A549 (cell line): Measurements from ENCODE around the gene CELF2. TPM values are rescaled to one million over a fixed set of nuclear protein-coding genes. Genes with fewer than 3 reads are reported as not detected.

Experiments used
- ATAC-seq, 2 experiments: fragments of 200-7000 bp in 1 of 2; fragments of >200 bp in 1 of 2; cut with Nextera tagmentation in 1 of 2; cut with Tn5 transposase in 1 of 2; 3 replicates each; pipeline versions ENCODE4 v1.8.0 to v1.9.1; 2018 to 2020; ENCODE audit warnings: mild to moderate bottlenecking in 1 of 2, moderate library complexity in 1 of 2
- CTCF ChIA-PET: fragments of 300-600 bp; sonication (Branson Sonifier 250); formaldehyde crosslinking; extraction: SDS; loops from one replicate; lab custom pipeline; 2021; ENCODE audit warnings: antibody characterized with exemption, inconsistent platforms; lab: Yijun Ruan, JAX
- POLR2A ChIA-PET: fragments of 350-600 bp; formaldehyde crosslinking; extraction: SDS; loops from one replicate; lab custom pipeline; 2021; ENCODE audit warnings: antibody characterized with exemption, inconsistent platforms; lab: Yijun Ruan, JAX
- DNase-seq, 2 experiments: peaks; one replicate each; pipeline versions ENCODE4 v3.0.0 to v3.0.0-alpha.2; 2011 to 2016; ENCODE audit warnings: low read depth in 1 of 2, low spot score in 1 of 2
- FAIRE-seq: peaks from 2 replicates; lab custom pipeline; 2011; peaks lifted over from hg19 to GRCh38; lab: Jason Lieb, UNC
- H3K27ac ChIP-seq, 2 experiments: fragments of >200 bp; sonication (Bioruptor Twin); formaldehyde crosslinking; 3 replicates each; pipeline ENCODE4 v1.5.1; 2016 to 2017
- H3K4me1 ChIP-seq: fragments of >200 bp; sonication (Bioruptor Twin); formaldehyde crosslinking; 3 replicates; pipeline ENCODE4 v1.6.1; 2016
- H3K4me2 ChIP-seq: fragments of >200 bp; sonication (Bioruptor Twin); formaldehyde crosslinking; 3 replicates; pipeline ENCODE4 v1.6.1; 2016
- H3K4me3 ChIP-seq: fragments of >200 bp; sonication (Bioruptor Twin); formaldehyde crosslinking; 3 replicates; pipeline ENCODE4 v1.5.1; 2016
- H3K9me3 ChIP-seq: fragments of >200 bp; sonication (Bioruptor Twin); formaldehyde crosslinking; 3 replicates; pipeline ENCODE4 v1.6.1; 2016
- ATOH8 ChIP-seq: fragments of 250-450 bp; sonication (Bioruptor Pico); IDR thresholded peaks from 2 replicates; pipeline ENCODE4 v1.5.0; 2020; ENCODE audit warnings: low read depth, mild to moderate bottlenecking, moderate library complexity
- CBX8 ChIP-seq: fragments of 200-600 bp; sonication (generic); IDR thresholded peaks from 2 replicates; pipeline ENCODE4 v1.6.1; 2016
- CEBPB ChIP-seq, 2 experiments: fragments of >200 bp in 1 of 2; sonication (Bioruptor Twin) in 1 of 2; formaldehyde crosslinking in 1 of 2; IDR thresholded peaks; 2 replicates each; pipeline ENCODE4 v1.6.1; 2012 to 2016
- CHD4 ChIP-seq: fragments of 200-600 bp; sonication (generic); IDR thresholded peaks from 2 replicates; pipeline ENCODE4 v1.6.1; 2016; ENCODE audit warnings: antibody characterized with exemption, mild to moderate bottlenecking, borderline replicate concordance
- EHMT2 ChIP-seq: fragments of 200-600 bp; sonication (generic); IDR thresholded peaks from 2 replicates; pipeline ENCODE4 v1.6.1; 2016; ENCODE audit warnings: antibody characterized with exemption, low read depth, mild to moderate bottlenecking, moderate library complexity
- FOSL2 ChIP-seq, 2 experiments: fragments of 450-650 bp in 1 of 2; fragments of >200 bp in 1 of 2; sonication (Bioruptor Twin) in 1 of 2; formaldehyde crosslinking; IDR thresholded peaks; 2 replicates each; pipeline versions ENCODE4 v1.5.0 to v1.6.1; 2016 to 2020; ENCODE audit warnings: mild to moderate bottlenecking in 1 of 2, moderate library complexity in 1 of 2
- GATA3 ChIP-seq: IDR thresholded peaks from 2 replicates; pipeline ENCODE4 v1.6.1; 2012; ENCODE audit warnings: borderline replicate concordance
- HOXA7 ChIP-seq: fragments of 250-450 bp; sonication (Bioruptor Pico); IDR thresholded peaks from 2 replicates; pipeline ENCODE4 v1.5.0; 2020; ENCODE audit warnings: mild to moderate bottlenecking, moderate library complexity
- HOXB13 ChIP-seq: fragments of 250-450 bp; sonication (Bioruptor Pico); IDR thresholded peaks from 2 replicates; pipeline ENCODE4 v1.5.0; 2020; ENCODE audit warnings: low read depth, mild to moderate bottlenecking, moderate library complexity
- JUN ChIP-seq, 2 experiments: fragments of >200 bp; sonication (Bioruptor Twin); formaldehyde crosslinking; IDR thresholded peaks; 2 replicates in 1 of 2; 3 replicates in 1 of 2; pipeline ENCODE4 v1.6.1; 2016 to 2017
- JUNB ChIP-seq: fragments of >200 bp; sonication (Bioruptor Twin); formaldehyde crosslinking; IDR thresholded peaks from 2 replicates; pipeline ENCODE4 v1.6.1; 2016
- KDM5A ChIP-seq: fragments of 200-600 bp; sonication (generic); IDR thresholded peaks from 2 replicates; pipeline ENCODE4 v1.6.1; 2016; ENCODE audit warnings: antibody characterized with exemption, mild to moderate bottlenecking
- MAFK ChIP-seq: fragments of 450-650 bp; IDR thresholded peaks from 2 replicates; pipeline ENCODE4 v1.6.1; 2014; ENCODE audit not compliant: partially characterized antibody
- MAZ ChIP-seq: fragments of 150-350 bp; IDR thresholded peaks from 2 replicates; pipeline ENCODE4 v1.6.1; 2014; ENCODE audit warnings: antibody characterized with exemption, low read depth, low read length, borderline replicate concordance
- MYC ChIP-seq: IDR thresholded peaks from 2 replicates; pipeline ENCODE4 v1.6.1; 2012; ENCODE audit warnings: mild to moderate bottlenecking, inconsistent platforms, low read length, improper control_type of control experiment, borderline replicate concordance
- NPAS2 ChIP-seq: fragments of 250-450 bp; sonication (Bioruptor Pico); IDR thresholded peaks from 2 replicates; pipeline ENCODE4 v1.8.0; 2022; ENCODE audit warnings: mild to moderate bottlenecking, moderate library complexity, borderline replicate concordance
- NR3C1 ChIP-seq: fragments of >200 bp; sonication (Bioruptor Twin); formaldehyde crosslinking; IDR thresholded peaks from 3 replicates; pipeline ENCODE4 v1.6.1; 2017
- POLR2A ChIP-seq: IDR thresholded peaks from 2 replicates; pipeline ENCODE4 v1.6.1; 2012; ENCODE audit warnings: mild to moderate bottlenecking, low read length
- RAD21 ChIP-seq, 2 experiments: fragments of >200 bp in 1 of 2; sonication (Bioruptor Twin) in 1 of 2; formaldehyde crosslinking in 1 of 2; IDR thresholded peaks in 1 of 2; conservative IDR thresholded peaks in 1 of 2; 2 replicates in 1 of 2; 3 replicates in 1 of 2; pipeline ENCODE4 v1.6.1; 2012 to 2018; ENCODE audit warnings: inconsistent platforms in 1 of 2
- RARB ChIP-seq: fragments of 250-450 bp; sonication (Bioruptor Pico); IDR thresholded peaks from 2 replicates; pipeline ENCODE4 v1.8.0; 2021; ENCODE audit warnings: mild to moderate bottlenecking, moderate library complexity
- RNF2 ChIP-seq: fragments of 200-600 bp; sonication (generic); IDR thresholded peaks from 2 replicates; pipeline ENCODE4 v1.6.1; 2016; ENCODE audit warnings: low read depth, mild to moderate bottlenecking, antibody characterized with exemption, moderate library complexity, borderline replicate concordance
- SMC3 ChIP-seq: fragments of >200 bp; sonication (Bioruptor Twin); formaldehyde crosslinking; IDR thresholded peaks from 3 replicates; pipeline ENCODE4 v1.6.1; 2018; ENCODE audit warnings: inconsistent platforms
- SREBF2 ChIP-seq: fragments of 450-650 bp; IDR thresholded peaks from 2 replicates; pipeline ENCODE4 v1.6.1; 2014; ENCODE audit warnings: mild to moderate bottlenecking, moderate library complexity
- TFCP2L1 ChIP-seq: fragments of 250-450 bp; sonication (Bioruptor Pico); IDR thresholded peaks from 2 replicates; pipeline ENCODE4 v1.5.0; 2021; ENCODE audit warnings: mild to moderate bottlenecking
- ZC3H11A ChIP-seq: fragments of 450-650 bp; IDR thresholded peaks from 2 replicates; pipeline ENCODE4 v1.6.1; 2014; ENCODE audit warnings: antibody characterized with exemption, mild to moderate bottlenecking
- ZFP36 ChIP-seq: fragments of 450-650 bp; IDR thresholded peaks from 2 replicates; pipeline ENCODE4 v1.6.1; 2014; ENCODE audit warnings: borderline replicate concordance; ENCODE audit not compliant: partially characterized antibody
- ZSCAN20 ChIP-seq: fragments of 250-450 bp; sonication (Bioruptor Pico); IDR thresholded peaks from 2 replicates; pipeline ENCODE4 v1.8.0; 2022; ENCODE audit warnings: mild to moderate bottlenecking, moderate library complexity
- WGBS: methylation state at CpG from one replicate; pipeline ENCODE4 v1.1.6; 2017; ENCODE audit errors: missing lambda C conversion rate; 5-methylcytosine and 5-hydroxymethylcytosine counted together
- polyA plus RNA-seq, 4 experiments: library from polyadenylated mRNA; depleted of rRNA in 3 of 4; stranded (reverse); fragments of >200 nt; fragmentation: RNase III in 1 of 4; extraction: RNeasy Plus Mini Kit Qiagen cat#74134 plus additional on column Dnase treatment in 1 of 4; gene quantifications; 2 replicates in 3 of 4; 3 replicates in 1 of 4; pipeline ENCODE4 v1.2.3, GENCODE V29; 2011 to 2017
- TF ChIP-seq, protein P1 (sequence below): IDR thresholded peaks from 2 replicates; pipeline ENCODE4 v1.6.1; 2012; ENCODE audit warnings: low read depth, borderline replicate concordance
- TF ChIP-seq, protein P2 (sequence below): fragments of 150-350 bp; IDR thresholded peaks from 2 replicates; pipeline ENCODE4 v1.6.1; 2014; ENCODE audit warnings: low read depth, mild to moderate bottlenecking, low read length
- TF ChIP-seq, protein P3 (sequence below): fragments of 450-650 bp; IDR thresholded peaks from 2 replicates; pipeline ENCODE4 v1.6.1; 2014; ENCODE audit warnings: antibody characterized with exemption
- TF ChIP-seq, protein P4 (sequence below): IDR thresholded peaks from 2 replicates; pipeline ENCODE4 v1.6.1; 2012

Gene CELF2
- polyA plus RNA-seq, 2 of the 4 experiments (the other 2 are of a cell fraction), result 0.01 to 0.03 TPM

DNA sequence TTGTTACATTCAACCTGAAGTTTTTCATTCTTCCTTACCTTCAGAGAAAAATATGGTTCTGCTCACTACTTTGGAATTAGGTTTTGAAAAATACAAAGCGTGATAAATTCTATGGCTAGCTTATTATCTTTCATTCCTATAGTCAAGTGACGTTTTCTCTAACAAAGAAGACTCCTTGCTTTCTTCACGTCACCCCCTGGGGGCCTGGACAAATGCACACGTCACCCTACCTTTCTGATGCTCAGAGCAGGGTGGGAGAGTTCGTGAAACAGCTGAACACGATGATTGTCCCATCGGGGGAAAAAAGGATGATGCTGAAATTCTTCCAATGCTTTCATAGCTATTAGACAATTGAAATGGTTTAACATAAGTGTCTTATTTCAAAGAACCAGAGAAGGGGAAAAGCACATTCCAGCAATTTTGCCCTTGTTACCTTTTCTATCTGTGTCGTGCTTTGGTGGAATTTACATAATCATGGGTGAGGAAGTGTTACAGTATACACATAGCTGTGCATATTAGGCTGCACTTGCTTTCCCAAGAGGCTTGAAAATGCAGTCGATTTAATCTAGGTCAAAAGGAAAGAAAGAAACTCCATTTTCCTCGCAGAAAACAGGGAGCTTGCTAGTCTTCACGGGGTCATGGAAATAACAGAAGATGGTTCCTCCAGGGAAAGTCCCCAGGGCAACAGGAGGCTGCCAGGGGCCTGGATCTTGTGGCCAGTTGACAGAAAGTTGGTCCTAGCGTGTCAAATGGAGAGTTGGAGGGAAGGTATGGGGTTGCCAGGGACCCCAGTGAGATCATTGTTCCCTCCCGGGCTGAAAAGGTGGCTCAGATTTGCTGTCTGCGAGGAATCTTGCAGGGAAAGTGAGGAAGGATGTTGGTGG is 189.2 kb downstream of the CELF2 start:
- ATAC-seq, result no peak
- Histone ChIP-seq H3K4me3 (no peak overlapping the region), H3K4me2 (no peak overlapping the region), H3K9me3 (no peaks in the 10 kb centered on the region), H3K27ac (no peak overlapping the region), H3K4me1 (no peaks in the 10 kb centered on the region)
- DNase-seq, result no peak
- no peak for TF ChIP-seq MAZ
- no peak for TF ChIP-seq ATOH8
- TF ChIP-seq, protein P1, sequence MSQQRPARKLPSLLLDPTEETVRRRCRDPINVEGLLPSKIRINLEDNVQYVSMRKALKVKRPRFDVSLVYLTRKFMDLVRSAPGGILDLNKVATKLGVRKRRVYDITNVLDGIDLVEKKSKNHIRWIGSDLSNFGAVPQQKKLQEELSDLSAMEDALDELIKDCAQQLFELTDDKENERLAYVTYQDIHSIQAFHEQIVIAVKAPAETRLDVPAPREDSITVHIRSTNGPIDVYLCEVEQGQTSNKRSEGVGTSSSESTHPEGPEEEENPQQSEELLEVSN, result no peak
- no peak for TF ChIP-seq ZC3H11A
- TF ChIP-seq POLR2A, result no peak
- TF ChIP-seq HOXA7, result no peak
- CTCF ChIA-PET, result interaction anchor here (1.2 kb wide), 1 partner anchor 63 kb away, joined by 3 read pairs; no protein-coding TSS in a partner anchor
- 9% methylated on average over 14 of the region's 14 CpGs for WGBS
- POLR2A ChIA-PET, result no interaction called here
- no peak for FAIRE-seq

DNA sequence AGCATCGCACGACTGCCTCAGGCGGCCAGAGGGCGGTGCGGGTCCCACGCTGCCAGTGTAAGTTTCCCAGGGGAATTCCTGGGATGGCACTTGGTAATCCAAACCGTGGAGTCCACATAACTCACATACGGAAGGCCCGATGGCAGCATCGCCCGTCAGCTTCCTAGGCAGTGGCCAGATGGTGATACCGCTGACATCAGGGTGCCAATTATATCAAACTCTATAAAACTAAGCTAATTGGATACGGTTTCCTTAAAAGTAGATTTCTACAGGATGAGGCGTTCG is 189.8 kb downstream of the CELF2 start:
- TF ChIP-seq CHD4 (no peak), ZC3H11A (no peak), KDM5A (no peak), POLR2A (no peak), JUN (IDR thresholded peaks at IDR 0.05) (no peak), NPAS2 (CRISPR knock-in tag) (no peak), RARB (no peak), RAD21 (conservative IDR thresholded peaks at IDR 0.05 in 1 of 2, IDR thresholded peaks at IDR 0.05 in 1 of 2) (no peak), TFCP2L1 (CRISPR knock-in tag) (no peak), ZSCAN20 (CRISPR knock-in tag) (no peak), CEBPB (IDR thresholded peaks at IDR 0.05) (no peak), JUNB (no peak), MAFK (no peak), CBX8 (no peak), MYC (no peak), NR3C1 (no peak), HOXB13 (CRISPR knock-in tag) (no peak), GATA3 (no peak), FOSL2 (IDR thresholded peaks at IDR 0.05) (no peak), FOSL2 (CRISPR knock-in tag; IDR thresholded peaks at IDR 0.05) (no peak)
- Histone ChIP-seq H3K4me2 (no peak overlapping the region), H3K4me3 (no peak overlapping the region), H3K9me3 (no peaks in the 10 kb centered on the region), H3K4me1 (no peaks in the 10 kb centered on the region), H3K27ac (no peak overlapping the region)
- no peak for ATAC-seq
- no peak for FAIRE-seq
- WGBS, result 48% methylated on average over 15 of the region's 15 CpGs
- CTCF ChIA-PET, result interaction anchor here (1.2 kb wide), 1 partner anchor 62 kb away, joined by 3 read pairs; no protein-coding TSS in a partner anchor
- no peak for DNase-seq
- POLR2A ChIA-PET, result no interaction called here

DNA sequence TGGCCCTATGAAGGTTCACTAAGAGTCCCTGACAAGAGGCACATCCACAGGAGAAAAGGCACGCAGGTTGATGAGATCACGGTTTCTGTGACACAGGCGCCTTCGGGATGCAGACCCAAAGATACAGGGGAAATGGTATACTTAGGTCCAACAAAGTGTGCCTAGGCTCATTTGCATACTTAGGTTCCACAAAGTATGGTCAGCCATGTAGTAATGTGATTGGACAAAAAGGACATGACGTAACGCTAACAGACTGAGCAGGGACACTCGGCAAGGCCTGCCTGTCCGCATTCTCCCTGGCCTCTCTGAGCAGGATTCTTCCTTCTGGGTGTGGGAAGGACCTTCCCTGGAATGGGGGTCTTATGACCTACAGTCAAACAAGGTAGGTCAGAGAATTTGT is 190.6 kb downstream of the CELF2 start:
- CTCF ChIA-PET, result no interaction called here
- H3K4me1 ChIP-seq, result no peaks in the 10 kb centered on the region
- WGBS, result 52% methylated on average over 8 of the region's 8 CpGs

More for the DNA sequence above, 190.6 kb downstream of the CELF2 start:
- FAIRE-seq (no peak), DNase-seq (no peak), ATAC-seq (no peak)
- H3K4me2 ChIP-seq, result no peak overlapping the region
- no peak overlapping the region for H3K27ac ChIP-seq
- POLR2A ChIA-PET, result no interaction called here
- TF ChIP-seq ZFP36 (no peak), JUNB (no peak), SMC3 (no peak), SREBF2 (no peak), NR3C1 (no peak), EHMT2 (no peak), CEBPB (IDR thresholded peaks at IDR 0.05) (no peak), MYC (no peak), RNF2 (no peak), CBX8 (no peak)
- TF ChIP-seq, protein P2, sequence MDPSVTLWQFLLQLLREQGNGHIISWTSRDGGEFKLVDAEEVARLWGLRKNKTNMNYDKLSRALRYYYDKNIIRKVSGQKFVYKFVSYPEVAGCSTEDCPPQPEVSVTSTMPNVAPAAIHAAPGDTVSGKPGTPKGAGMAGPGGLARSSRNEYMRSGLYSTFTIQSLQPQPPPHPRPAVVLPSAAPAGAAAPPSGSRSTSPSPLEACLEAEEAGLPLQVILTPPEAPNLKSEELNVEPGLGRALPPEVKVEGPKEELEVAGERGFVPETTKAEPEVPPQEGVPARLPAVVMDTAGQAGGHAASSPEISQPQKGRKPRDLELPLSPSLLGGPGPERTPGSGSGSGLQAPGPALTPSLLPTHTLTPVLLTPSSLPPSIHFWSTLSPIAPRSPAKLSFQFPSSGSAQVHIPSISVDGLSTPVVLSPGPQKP, result no peak
- TF ChIP-seq, protein P3, sequence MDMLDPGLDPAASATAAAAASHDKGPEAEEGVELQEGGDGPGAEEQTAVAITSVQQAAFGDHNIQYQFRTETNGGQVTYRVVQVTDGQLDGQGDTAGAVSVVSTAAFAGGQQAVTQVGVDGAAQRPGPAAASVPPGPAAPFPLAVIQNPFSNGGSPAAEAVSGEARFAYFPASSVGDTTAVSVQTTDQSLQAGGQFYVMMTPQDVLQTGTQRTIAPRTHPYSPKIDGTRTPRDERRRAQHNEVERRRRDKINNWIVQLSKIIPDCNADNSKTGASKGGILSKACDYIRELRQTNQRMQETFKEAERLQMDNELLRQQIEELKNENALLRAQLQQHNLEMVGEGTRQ, result no peak
- TF ChIP-seq, protein P4, sequence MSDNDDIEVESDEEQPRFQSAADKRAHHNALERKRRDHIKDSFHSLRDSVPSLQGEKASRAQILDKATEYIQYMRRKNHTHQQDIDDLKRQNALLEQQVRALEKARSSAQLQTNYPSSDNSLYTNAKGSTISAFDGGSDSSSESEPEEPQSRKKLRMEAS, result no peak
- H3K4me3 ChIP-seq, result no peak overlapping the region
- H3K9me3 ChIP-seq, result no peaks in the 10 kb centered on the region
